HepG2 (cell line): ENCODE data around the gene CLDN17. TPM values are rescaled to one million over a fixed set of nuclear protein-coding genes. Genes with fewer than 3 reads are reported as not detected.

Experiments
- ATAC-seq: fragments of 200-7000 bp; cut with Tn5 transposase; 3 replicates; pipeline ENCODE4 v1.9.1; 2020; ENCODE audit warnings: mild to moderate bottlenecking, moderate library complexity
- Bru-seq: library from RNA; stranded (reverse); fragments of 400-500 nt; gene quantifications from one replicate; lab custom pipeline; 2021; lab: Mats Ljungman, UMichigan
- BruChase-seq, 2 experiments: library from RNA; stranded (reverse); fragments of 400-500 nt; gene quantifications; one replicate each; lab custom pipeline; 2021; lab: Mats Ljungman, UMichigan
- BruUV-seq: library from RNA; stranded (reverse); fragments of 400-500 nt; replicated peaks from 2 replicates; lab custom pipeline; 2021; lab: Mats Ljungman, UMichigan
- CTCF ChIA-PET: fragments of 300-600 bp; formaldehyde crosslinking; extraction: SDS; loops from one replicate; lab custom pipeline; 2021; ENCODE audit warnings: low total read pairs, inconsistent platforms, low intra/inter-chr PET ratio; lab: Yijun Ruan, JAX
- POLR2A ChIA-PET: fragments of 350-600 bp; sonication (Branson Sonifier 250); formaldehyde crosslinking; loops from one replicate; lab custom pipeline; 2020; ENCODE audit warnings: antibody characterized with exemption, inconsistent platforms; lab: Yijun Ruan, JAX
- DNase-seq: peaks from one replicate; pipeline ENCODE4 v3.0.0-alpha.2; 2015; ENCODE audit warnings: low spot score
- FAIRE-seq: peaks from 3 replicates; lab custom pipeline; 2011; peaks lifted over from hg19 to GRCh38; lab: Jason Lieb, UNC
- H2AFZ ChIP-seq: one replicate; pipeline ENCODE4 v1.6.1; 2011; ENCODE audit warnings: low read length, inconsistent platforms
- H3K27ac ChIP-seq: fragments of 300-600 bp; 3 replicates; pipeline ENCODE4 v1.8.0; 2011; ENCODE audit warnings: mixed run types, mild to moderate bottlenecking, mixed read lengths, low read length, inconsistent platforms; ENCODE audit not compliant: insufficient read depth; ENCODE audit errors: extremely low read length
- H3K27me3 ChIP-seq, 2 experiments: fragments of 200-600 bp in 1 of 2; 2 replicates in 1 of 2; 3 replicates in 1 of 2; pipeline versions ENCODE4 v1.6.0 to v1.8.0; 2011; ENCODE audit warnings: low read length in 2 of 2, mild to moderate bottlenecking in 2 of 2, moderate library complexity in 2 of 2, inconsistent platforms in 1 of 2; ENCODE audit not compliant: insufficient read depth in 2 of 2, control insufficient read depth in 1 of 2
- H3K36me3 ChIP-seq, 2 experiments: fragments of 200-600 bp in 1 of 2; replicated peaks in 1 of 2; 2 replicates in 1 of 2; 3 replicates in 1 of 2; pipeline versions ENCODE4 v1.5.1 to v1.8.0; 2011; ENCODE audit warnings: low read length in 2 of 2, inconsistent platforms in 1 of 2; ENCODE audit not compliant: insufficient read depth in 2 of 2, control insufficient read depth in 1 of 2
- H3K4me1 ChIP-seq: 2 replicates; pipeline ENCODE4 v1.5.1; 2012; ENCODE audit warnings: low read length, inconsistent platforms; ENCODE audit not compliant: insufficient read depth
- H3K4me2 ChIP-seq: 2 replicates; pipeline ENCODE4 v1.6.0; 2011; ENCODE audit warnings: low read depth, low read length, inconsistent platforms
- H3K4me3 ChIP-seq, 3 experiments: fragments of 200-600 bp in 1 of 3; sonication (generic), shearing (Covaris generic) in 1 of 3; replicated peaks in 1 of 3; 2 replicates each; pipeline ENCODE4 v1.5.1; 2011 to 2016; ENCODE audit warnings: low read length in 3 of 3, inconsistent platforms in 2 of 3, low read depth in 2 of 3, mild to moderate bottlenecking in 2 of 3, control low read depth in 1 of 3, mixed read lengths in 1 of 3; ENCODE audit not compliant: insufficient read depth in 1 of 3
- H3K79me2 ChIP-seq: one replicate; pipeline ENCODE4 v1.6.1; 2011; ENCODE audit warnings: low read length, inconsistent platforms; ENCODE audit not compliant: insufficient read depth
- H3K9ac ChIP-seq: 2 replicates; pipeline ENCODE4 v1.6.0; 2011; ENCODE audit warnings: mild to moderate bottlenecking, low read depth, low read length, inconsistent platforms; ENCODE audit not compliant: insufficient read depth
- H3K9me3 ChIP-seq: 2 replicates; pipeline ENCODE4 v1.5.1; 2012; ENCODE audit warnings: mild to moderate bottlenecking, low read length
- H4K20me1 ChIP-seq: 2 replicates; pipeline ENCODE4 v1.6.0; 2011; ENCODE audit warnings: inconsistent platforms, mild to moderate bottlenecking, low read length, moderate library complexity; ENCODE audit not compliant: insufficient read depth
- CENPX ChIP-seq: sonication (generic); formaldehyde crosslinking; IDR thresholded peaks from 2 replicates; pipeline ENCODE4 v1.9.0; 2021; ENCODE audit warnings: mild to moderate bottlenecking, missing genetic modification reagents, moderate library complexity
- KDM5B ChIP-seq: sonication (generic); formaldehyde crosslinking; IDR thresholded peaks from 2 replicates; pipeline ENCODE4 v1.4.0; 2020; ENCODE audit warnings: missing genetic modification reagents, mild to moderate bottlenecking, borderline replicate concordance
- TMF1 ChIP-seq: sonication (generic); formaldehyde crosslinking; IDR thresholded peaks from 2 replicates; pipeline ENCODE4 v1.8.1; 2022; ENCODE audit warnings: low read depth, missing genetic modification reagents
- ZNF430 ChIP-seq: sonication (generic); formaldehyde crosslinking; IDR thresholded peaks from 2 replicates; pipeline ENCODE4 v1.9.0; 2021; ENCODE audit warnings: mild to moderate bottlenecking, missing genetic modification reagents
- ZNF883 ChIP-seq: sonication (generic); formaldehyde crosslinking; IDR thresholded peaks from 2 replicates; pipeline ENCODE4 v1.5.1; 2020; ENCODE audit warnings: mild to moderate bottlenecking, missing genetic modification reagents; ENCODE audit errors: not compliant biosample characterization
- ZSCAN20 ChIP-seq: sonication (generic); formaldehyde crosslinking; IDR thresholded peaks from 2 replicates; pipeline ENCODE4 v1.4.0; 2020; ENCODE audit warnings: missing genetic modification reagents, mild to moderate bottlenecking, borderline replicate concordance
- ZSCAN9 ChIP-seq: IDR thresholded peaks from 2 replicates; pipeline ENCODE4 v1.6.1; 2016; ENCODE audit warnings: borderline replicate concordance
- WGBS: methylation state at CpG from one replicate; pipeline ENCODE4 v1.1.6; 2017; ENCODE audit warnings: low lambda C conversion rate; 5-methylcytosine and 5-hydroxymethylcytosine counted together
- in situ Hi-C: cut with HindIII; loops from 2 replicates; pipeline ENCODE4 v1.10.0; 2017; ENCODE audit warnings: low pct_unique_long_range_greater_than_20kb; ENCODE audit not compliant: extremely low pct_ligation_motif_present
- intact Hi-C: fragments of 100-400 bp; cut with micrococcal nuclease; formaldehyde crosslinking; loops from one replicate; pipeline ENCODE4 v1.10.0; 2022; ENCODE audit not compliant: unreplicated experiment
- long read RNA-seq, 2 experiments: library from RNA in 1 of 2; library from polyadenylated mRNA in 1 of 2; stranded (forward) in 1 of 2; unstranded in 1 of 2; transcript quantifications; one replicate each; pipeline ENCODE4 v2.0.0, GENCODE V29; 2019 to 2022
- polyA minus RNA-seq, 3 experiments: library from RNA; depleted of rRNA, polyadenylated mRNA; stranded (reverse); fragments of >200 nt; gene quantifications; 2 replicates each; pipeline ENCODE4 v1.2.3, GENCODE V29; 2011; ENCODE audit warnings: low replicate concordance in 1 of 3
- polyA plus RNA-seq, 8 experiments: library from polyadenylated mRNA; depleted of rRNA in 3 of 8; stranded (reverse) in 7 of 8; unstranded in 1 of 8; fragments of >200 nt; fragmentation: Illumina TruSeq in 4 of 8; extraction: Trizol in 4 of 8; gene quantifications; 2 replicates each; pipeline versions ENCODE4 v1.2.1 to v1.2.3, GENCODE V29; 2011 to 2016; ENCODE audit warnings: low read depth in 4 of 8, missing spikeins in 1 of 8, mixed read lengths in 1 of 8; ENCODE audit not compliant: insufficient read depth in 1 of 8
- total RNA-seq, 5 experiments: library from RNA; depleted of rRNA; stranded (reverse); fragments of >200 nt; fragmentation: Illumina TruSeq; extraction: Trizol; gene quantifications; 2 replicates each; pipeline ENCODE4 v1.2.3, GENCODE V29; 2016; ENCODE audit warnings: low read depth in 1 of 5
- TF ChIP-seq, protein P1 (sequence below): sonication (generic); formaldehyde crosslinking; IDR thresholded peaks from 2 replicates; pipeline ENCODE4 v1.4.0; 2020; ENCODE audit warnings: missing genetic modification reagents, borderline replicate concordance

CLDN17 gene, protein sequence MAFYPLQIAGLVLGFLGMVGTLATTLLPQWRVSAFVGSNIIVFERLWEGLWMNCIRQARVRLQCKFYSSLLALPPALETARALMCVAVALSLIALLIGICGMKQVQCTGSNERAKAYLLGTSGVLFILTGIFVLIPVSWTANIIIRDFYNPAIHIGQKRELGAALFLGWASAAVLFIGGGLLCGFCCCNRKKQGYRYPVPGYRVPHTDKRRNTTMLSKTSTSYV
- total RNA-seq (2016; rRNA removed; fragmentation: Illumina TruSeq; extraction: Trizol), result not detected in 2 replicates
- not detected in 2 replicates for total RNA-seq (2016; cell fraction: cytosol; rRNA removed; fragmentation: Illumina TruSeq; extraction: Trizol; ENCODE audit: low read depth)
- total RNA-seq (2016; cell fraction: insoluble cytoplasmic fraction; rRNA removed; fragmentation: Illumina TruSeq; extraction: Trizol), result not detected in 2 replicates
- not detected in 2 replicates for total RNA-seq (2016; cell fraction: membrane; rRNA removed; fragmentation: Illumina TruSeq; extraction: Trizol)
- total RNA-seq (2016; cell fraction: nucleus; rRNA removed; fragmentation: Illumina TruSeq; extraction: Trizol), result not detected in 2 replicates
- polyA plus RNA-seq (2011; rRNA removed), result not detected in 2 replicates
- not detected in 2 replicates for polyA plus RNA-seq (2011; cell fraction: cytosol; rRNA removed)
- not detected in 2 replicates for polyA plus RNA-seq (2011; cell fraction: nucleus; rRNA removed)
- polyA plus RNA-seq (2012), result not detected in 2 replicates
- not detected in 2 replicates for polyA plus RNA-seq (2016; cell fraction: cytosol; fragmentation: Illumina TruSeq; extraction: Trizol; ENCODE audit: low read depth)
- not detected in 2 replicates for polyA plus RNA-seq (2016; cell fraction: insoluble cytoplasmic fraction; fragmentation: Illumina TruSeq; extraction: Trizol; ENCODE audit: low read depth)
- not detected in 2 replicates for polyA plus RNA-seq (2016; cell fraction: membrane; fragmentation: Illumina TruSeq; extraction: Trizol; ENCODE audit: low read depth)
- polyA plus RNA-seq (2016; cell fraction: nucleus; fragmentation: Illumina TruSeq; extraction: Trizol; ENCODE audit: insufficient read depth, low read depth), result not detected in 2 replicates
- not detected in 2 replicates for polyA minus RNA-seq (2011; rRNA and poly(A)+ RNA removed; ENCODE audit: low replicate concordance)
- polyA minus RNA-seq (2011; cell fraction: cytosol; rRNA and poly(A)+ RNA removed), result not detected in 2 replicates
- not detected in 2 replicates for polyA minus RNA-seq (2011; cell fraction: nucleus; rRNA and poly(A)+ RNA removed)
- not detected for Bru-seq, nascent RNA
- BruChase-seq, experiment 1, labeled RNA remaining after a 6-hour chase, result not detected
- BruChase-seq, experiment 2, labeled RNA remaining after a 2-hour chase, result not detected
- long read RNA-seq, experiment 1, result 0 reads
- long read RNA-seq, experiment 2, result 0 reads

DNA sequence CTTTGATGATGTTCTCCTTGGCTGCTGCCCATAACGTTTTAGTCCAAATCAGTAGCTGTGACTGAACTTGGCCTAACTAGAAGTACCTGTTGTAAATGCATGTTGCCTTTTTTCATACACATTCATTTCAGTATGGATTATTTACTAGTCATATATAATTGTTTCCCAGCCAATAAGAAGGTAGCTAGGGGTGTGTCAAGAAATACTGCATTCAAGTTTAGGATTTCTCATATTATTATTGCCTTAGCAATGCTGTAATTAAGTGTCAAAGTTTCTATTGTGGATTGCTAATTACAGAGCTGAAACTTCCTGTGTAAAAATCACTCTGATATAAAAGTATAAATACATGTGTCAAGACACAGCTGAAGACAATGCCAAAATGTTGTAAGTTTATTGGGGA lies at the start of gene CLDN17:
Gene CLDN17 (minus strand): TSS at position 101 of the 400 bp plus-strand sequence. CDS start 188 bp downstream, outside the sequence.
- Histone ChIP-seq H2AFZ (no peak within 1 kb of the TSS), H3K79me2 (no peaks in the 10 kb centered on the region), H3K27ac (no peak within 1 kb of the TSS), H3K9me3 (peaks cover 89% of the 10 kb centered on the region), H3K4me2 (no peak within 1 kb of the TSS), H3K27me3 (no peaks in the 10 kb centered on the region), H3K4me3 (no peak within 1 kb of the TSS), H3K4me1 (no peaks in the 10 kb centered on the region), H3K36me3 (no peaks in the 10 kb centered on the region), H3K9ac (no peak within 1 kb of the TSS), H4K20me1 (no peaks in the 10 kb centered on the region)
- ATAC-seq (no peak), DNase-seq (no peak), FAIRE-seq (no peak)
- intact Hi-C loops, result no loop called here
- 0% methylated on average over 1 of the region's 1 CpG for WGBS
- ChIA-PET CTCF (no interaction called here), POLR2A (no interaction called here)
- in situ Hi-C loops, result no loop called here
- TF ChIP-seq TMF1 (CRISPR knock-in tag) (no peak), ZSCAN9 (CRISPR knock-in tag) (no peak), ZSCAN20 (CRISPR knock-in tag) (no peak), CENPX (CRISPR knock-in tag) (no peak), ZNF883 (CRISPR knock-in tag) (no peak), ZNF430 (CRISPR knock-in tag) (no peak), KDM5B (CRISPR knock-in tag) (no peak)
- TF ChIP-seq, protein P1, sequence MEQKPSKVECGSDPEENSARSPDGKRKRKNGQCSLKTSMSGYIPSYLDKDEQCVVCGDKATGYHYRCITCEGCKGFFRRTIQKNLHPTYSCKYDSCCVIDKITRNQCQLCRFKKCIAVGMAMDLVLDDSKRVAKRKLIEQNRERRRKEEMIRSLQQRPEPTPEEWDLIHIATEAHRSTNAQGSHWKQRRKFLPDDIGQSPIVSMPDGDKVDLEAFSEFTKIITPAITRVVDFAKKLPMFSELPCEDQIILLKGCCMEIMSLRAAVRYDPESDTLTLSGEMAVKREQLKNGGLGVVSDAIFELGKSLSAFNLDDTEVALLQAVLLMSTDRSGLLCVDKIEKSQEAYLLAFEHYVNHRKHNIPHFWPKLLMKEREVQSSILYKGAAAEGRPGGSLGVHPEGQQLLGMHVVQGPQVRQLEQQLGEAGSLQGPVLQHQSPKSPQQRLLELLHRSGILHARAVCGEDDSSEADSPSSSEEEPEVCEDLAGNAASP (CRISPR knock-in tag), result no peak
- no TSS peak for BruUV-seq
